GM13977 (cell line): Measurements from ENCODE around the gene CFAP100.

ENCODE experiments used
- DNase-seq: peaks from one replicate; pipeline ENCODE4 v3.0.0; 2012; ENCODE audit warnings: low spot score
- CTCF ChIP-seq: IDR thresholded peaks from 2 replicates; pipeline ENCODE4 v1.5.1; 2012; ENCODE audit warnings: mild to moderate bottlenecking, control low read depth; ENCODE audit not compliant: insufficient read depth; ENCODE audit errors: extremely low read depth, missing control alignments
- in situ Hi-C: fragments of 300-500 bp; cut with MboI; formaldehyde crosslinking; loops from one replicate; pipeline ENCODE4 v1.12.0; 2022; ENCODE audit warnings: low sequenced_read_pairs, low pct_unique_long_range_greater_than_20kb, mixed read lengths, inconsistent platforms; ENCODE audit not compliant: unreplicated experiment

Gene CFAP100

GRCh38 chr3:126364130-126364695, 30.5 kb upstream of the CFAP100 start:
- in situ Hi-C loops, result no loop called here
- no peak for DNase-seq
- no peak for TF ChIP-seq CTCF

GRCh38 chr3:126364731-126365301, 29.9 kb upstream of the CFAP100 start:
- DNase-seq, result no peak
- TF ChIP-seq CTCF, result no peak
- in situ Hi-C loops, result no loop called here

GRCh38 chr3:126365351-126366277, 29.1 kb upstream of the CFAP100 start:
- no peak for DNase-seq
- TF ChIP-seq CTCF, result no peak
- in situ Hi-C loops, result no loop called here

GRCh38 chr3:126367316-126367805, 27.3 kb upstream of the CFAP100 start:
- in situ Hi-C loops, result no loop called here
- no peak for TF ChIP-seq CTCF
- no peak for DNase-seq

- DNase-seq, result no peak
- peak; percentile 5 for TF ChIP-seq CTCF
- in situ Hi-C loops, result no loop called here
Measured at GRCh38 chr3:126369490-126369889, 25.2 kb upstream of the CFAP100 start.

- in situ Hi-C loops, result no loop called here
Measured at GRCh38 chr3:126370055-126370454, 24.7 kb upstream of the CFAP100 start.

More at GRCh38 chr3:126370055-126370454, 24.7 kb upstream of the CFAP100 start:
- no peak for TF ChIP-seq CTCF
- DNase-seq, result no peak
